CD4-positive, alpha-beta T cell (primary cell): ENCODE measurements around the gene FN3KRP. TPM values are rescaled to one million over a fixed set of nuclear protein-coding genes. Genes with fewer than 3 reads are reported as not detected.

Experiments used
- ATAC-seq: fragments of 200-7000 bp; cut with Tn5 transposase; one replicate; pipeline ENCODE4 v1.10.0; 2022; ENCODE audit warnings: mild to moderate bottlenecking; ENCODE audit not compliant: poor library complexity
- CTCF ChIA-PET: fragments of 350-600 bp; sonication (Branson Sonifier 250); formaldehyde crosslinking; loops from one replicate; lab custom pipeline; 2021; ENCODE audit warnings: antibody characterized with exemption, inconsistent platforms; lab: Charles Lee
- POLR2A ChIA-PET: fragments of 350-600 bp; sonication (Branson Sonifier 250); formaldehyde crosslinking; loops from one replicate; lab custom pipeline; 2021; ENCODE audit warnings: antibody characterized with exemption, inconsistent platforms; lab: Charles Lee
- DNase-seq, 14 experiments: peaks; one replicate each; pipeline ENCODE4 v3.0.0-alpha.2; 2013 to 2020; ENCODE audit warnings: mixed read lengths in 2 of 14
- H3K27ac ChIP-seq, 2 donors: one replicate each; pipeline versions ENCODE4 v1.5.1 to v1.7.0; 2013; ENCODE audit warnings: low read length in 2 of 2, low read depth in 1 of 2, mild to moderate bottlenecking in 1 of 2
- H3K27me3 ChIP-seq, 2 experiments: 1 replicate in 1 of 2; 2 replicates in 1 of 2; pipeline versions ENCODE4 v1.6.1 to v1.7.0; 2013; ENCODE audit warnings: low read length in 2 of 2, control low read depth in 1 of 2, mild to moderate bottlenecking in 1 of 2, moderate library complexity in 1 of 2; ENCODE audit not compliant: insufficient read depth in 2 of 2, control insufficient read depth in 1 of 2
- H3K36me3 ChIP-seq: one replicate; pipeline ENCODE4 v1.6.1; 2013; ENCODE audit warnings: low read length, control low read depth; ENCODE audit not compliant: insufficient read depth
- H3K4me1 ChIP-seq: one replicate; pipeline ENCODE4 v1.6.1; 2013; ENCODE audit warnings: low read length, control low read depth; ENCODE audit not compliant: insufficient read depth
- H3K4me3 ChIP-seq: one replicate; pipeline ENCODE4 v1.5.1; 2013; ENCODE audit warnings: mild to moderate bottlenecking, low read length, moderate library complexity
- H3K9me3 ChIP-seq, 2 experiments: 1 replicate in 1 of 2; 2 replicates in 1 of 2; pipeline versions ENCODE4 v1.6.1 to v1.7.0; 2013; ENCODE audit warnings: low read length in 2 of 2, mild to moderate bottlenecking in 2 of 2, control low read depth in 1 of 2, moderate library complexity in 1 of 2; ENCODE audit not compliant: control insufficient read depth in 1 of 2, insufficient read depth in 1 of 2
- H3K27ac Mint-ChIP-seq: one replicate; pipeline ENCODE4 v1.8.0; 2020; ENCODE audit warnings: mixed read lengths
- H3K27me3 Mint-ChIP-seq: one replicate; pipeline ENCODE4 v1.8.0; 2021; ENCODE audit warnings: mixed read lengths
- H3K36me3 Mint-ChIP-seq: one replicate; pipeline ENCODE4 v1.8.0; 2021; ENCODE audit warnings: low read depth, mixed read lengths
- H3K4me1 Mint-ChIP-seq: one replicate; pipeline ENCODE4 v1.8.0; 2021; ENCODE audit warnings: low read depth, mixed read lengths
- H3K4me3 Mint-ChIP-seq: one replicate; pipeline ENCODE4 v1.8.0; 2020; ENCODE audit warnings: mild to moderate bottlenecking, mixed read lengths
- H3K9me3 Mint-ChIP-seq: one replicate; pipeline ENCODE4 v1.8.0; 2020; ENCODE audit warnings: mixed read lengths
- intact Hi-C, 2 experiments: fragments of 100-400 bp; cut with DNase I in 1 of 2; cut with micrococcal nuclease in 1 of 2; formaldehyde crosslinking; loops; one replicate each; pipeline versions ENCODE4 v1.15.1 to v1.9.0; 2023 to 2025; cut with DNase I, micrococcal nuclease
- total RNA-seq, 174 experiments: library from RNA in 2 of 174; stranded (reverse) in 2 of 174; gene quantifications; one replicate each; pipeline ENCODE4 v1.2.3 and lab custom pipeline; 2021 to 2026
- TF ChIP-seq, protein P1 (sequence below): fragments of 200-600 bp; IDR thresholded peaks from one replicate; pipeline ENCODE4 v1.8.0; 2022; ENCODE audit warnings: antibody characterized with exemption, mild to moderate bottlenecking

FN3KRP gene
- total RNA-seq, 2 experiments from 2014 or later: 30.6 to 31.2 TPM

DNA sequence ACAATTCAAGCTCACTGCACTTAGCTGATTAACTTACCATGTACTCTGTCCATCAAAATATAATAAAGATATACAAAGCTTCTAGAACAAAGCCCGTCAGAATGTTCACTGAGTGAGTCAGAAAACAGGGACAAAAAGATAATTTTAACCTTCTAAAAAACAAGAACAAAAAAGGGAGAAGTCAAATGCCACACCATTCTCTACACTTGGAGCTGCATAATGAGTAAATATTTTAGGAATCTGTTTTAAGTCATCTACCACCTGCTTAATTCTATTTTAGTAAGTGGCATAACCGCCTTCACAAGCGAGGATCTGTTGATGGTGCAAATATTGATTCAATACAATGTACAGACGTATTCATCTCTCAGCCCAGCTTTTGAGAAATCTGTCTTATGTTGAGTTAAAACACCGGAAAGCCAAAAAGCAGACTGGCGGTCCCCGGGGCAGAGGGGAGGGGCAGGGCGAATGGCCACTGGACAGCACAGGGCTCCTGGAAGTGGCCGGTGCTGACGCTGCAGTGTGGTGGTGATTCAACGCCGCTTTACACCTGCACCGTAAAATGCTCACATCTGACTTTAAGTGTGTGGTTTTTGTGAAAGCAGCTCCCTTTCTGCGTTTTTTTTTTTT is 38.1 kb upstream of the FN3KRP start:
- POLR2A ChIA-PET: no interaction called here

DNA sequence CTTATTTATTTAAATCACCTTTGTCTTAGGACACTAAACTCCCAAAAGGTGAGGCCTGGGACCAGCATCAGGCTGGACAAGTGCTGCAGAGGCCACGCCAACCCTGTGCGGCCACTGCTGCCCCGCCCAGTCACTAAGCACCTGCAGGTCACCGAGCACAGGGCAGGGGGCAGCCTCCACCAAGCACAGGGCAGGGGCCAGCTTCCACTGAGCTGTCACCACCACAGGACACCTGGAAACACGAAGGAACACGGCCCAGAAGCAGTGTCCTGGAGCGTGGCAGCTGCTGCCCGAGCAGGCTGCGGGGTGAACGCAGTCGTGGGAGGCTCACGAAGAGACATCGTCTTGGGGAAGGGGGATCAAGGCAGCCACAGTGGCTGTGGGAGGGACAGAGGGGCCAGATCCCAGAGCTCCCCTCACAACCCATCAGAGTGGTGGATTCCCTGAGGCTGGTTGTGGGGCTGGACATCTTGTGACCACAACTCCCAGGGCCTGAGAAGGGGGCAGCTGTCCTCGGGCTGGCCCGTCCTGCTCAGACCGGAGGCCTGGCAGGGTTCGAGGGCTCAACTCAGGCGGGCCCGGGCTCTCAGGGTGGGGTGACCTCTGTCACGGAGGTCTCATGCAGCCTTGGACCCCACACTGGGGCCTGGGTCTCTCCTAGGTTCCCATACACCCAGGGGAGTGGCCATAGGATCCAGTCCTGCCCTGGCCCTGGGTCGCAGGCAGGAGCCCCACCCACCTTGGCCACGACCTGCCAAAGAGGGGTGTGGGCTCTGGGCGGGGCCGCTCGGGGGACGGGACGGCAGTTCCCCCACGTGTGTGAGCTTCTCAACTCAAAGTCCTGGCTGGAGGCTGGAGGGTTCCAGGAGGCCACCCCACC is 36.7 kb upstream of the FN3KRP start:
- Histone ChIP-seq H3K4me3 (no peak overlapping the region), H3K4me1 (no peaks in the 10 kb centered on the region), H3K36me3 (no peaks in the 10 kb centered on the region), H3K9me3 (peaks cover 12 to 14% of the 10 kb centered on the region in 2 experiments), H3K27me3 (no peaks in the 10 kb centered on the region), H3K27ac (no peak overlapping the region)
- TF ChIP-seq, protein P1, sequence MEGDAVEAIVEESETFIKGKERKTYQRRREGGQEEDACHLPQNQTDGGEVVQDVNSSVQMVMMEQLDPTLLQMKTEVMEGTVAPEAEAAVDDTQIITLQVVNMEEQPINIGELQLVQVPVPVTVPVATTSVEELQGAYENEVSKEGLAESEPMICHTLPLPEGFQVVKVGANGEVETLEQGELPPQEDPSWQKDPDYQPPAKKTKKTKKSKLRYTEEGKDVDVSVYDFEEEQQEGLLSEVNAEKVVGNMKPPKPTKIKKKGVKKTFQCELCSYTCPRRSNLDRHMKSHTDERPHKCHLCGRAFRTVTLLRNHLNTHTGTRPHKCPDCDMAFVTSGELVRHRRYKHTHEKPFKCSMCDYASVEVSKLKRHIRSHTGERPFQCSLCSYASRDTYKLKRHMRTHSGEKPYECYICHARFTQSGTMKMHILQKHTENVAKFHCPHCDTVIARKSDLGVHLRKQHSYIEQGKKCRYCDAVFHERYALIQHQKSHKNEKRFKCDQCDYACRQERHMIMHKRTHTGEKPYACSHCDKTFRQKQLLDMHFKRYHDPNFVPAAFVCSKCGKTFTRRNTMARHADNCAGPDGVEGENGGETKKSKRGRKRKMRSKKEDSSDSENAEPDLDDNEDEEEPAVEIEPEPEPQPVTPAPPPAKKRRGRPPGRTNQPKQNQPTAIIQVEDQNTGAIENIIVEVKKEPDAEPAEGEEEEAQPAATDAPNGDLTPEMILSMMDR: no peak
- Mint-ChIP-seq H3K36me3 (peaks cover 10% of the 10 kb centered on the region), H3K27ac (no peak overlapping the region), H3K9me3 (no peaks in the 10 kb centered on the region), H3K4me1 (no peaks in the 10 kb centered on the region), H3K4me3 (no peak overlapping the region), H3K27me3 (no peaks in the 10 kb centered on the region)
- ChIA-PET POLR2A (no interaction called here), CTCF (no interaction called here)
- no peak for DNase-seq
- no peak for ATAC-seq
- intact Hi-C loops: loop anchor here in 1 of 2 experiments (10.0 kb wide), 1 partner anchor 235 kb away; no protein-coding TSS in a partner anchor

More for the DNA sequence above, 38.1 kb upstream of the FN3KRP start:
- ATAC-seq (no peak), DNase-seq (no peak)
- no peak overlapping the region for H3K27ac Mint-ChIP-seq
- intact Hi-C loops: loop anchor here in 1 of 2 experiments (10.0 kb wide), 1 partner anchor 236 kb away; no protein-coding TSS in a partner anchor
- H3K4me3 Mint-ChIP-seq: no peak overlapping the region
- CTCF ChIA-PET: no interaction called here
- H3K9me3 Mint-ChIP-seq: no peaks in the 10 kb centered on the region
- peaks cover 10% of the 10 kb centered on the region for H3K36me3 Mint-ChIP-seq
- no peaks in the 10 kb centered on the region for H3K4me1 Mint-ChIP-seq
- TF ChIP-seq, protein P1: no peak
- Histone ChIP-seq H3K27ac (no peak overlapping the region), H3K27me3 (no peaks in the 10 kb centered on the region), H3K4me3 (no peak overlapping the region), H3K36me3 (no peaks in the 10 kb centered on the region), H3K4me1 (no peaks in the 10 kb centered on the region), H3K9me3 (peaks cover 12 to 14% of the 10 kb centered on the region in 2 experiments)
- H3K27me3 Mint-ChIP-seq: no peaks in the 10 kb centered on the region

DNA sequence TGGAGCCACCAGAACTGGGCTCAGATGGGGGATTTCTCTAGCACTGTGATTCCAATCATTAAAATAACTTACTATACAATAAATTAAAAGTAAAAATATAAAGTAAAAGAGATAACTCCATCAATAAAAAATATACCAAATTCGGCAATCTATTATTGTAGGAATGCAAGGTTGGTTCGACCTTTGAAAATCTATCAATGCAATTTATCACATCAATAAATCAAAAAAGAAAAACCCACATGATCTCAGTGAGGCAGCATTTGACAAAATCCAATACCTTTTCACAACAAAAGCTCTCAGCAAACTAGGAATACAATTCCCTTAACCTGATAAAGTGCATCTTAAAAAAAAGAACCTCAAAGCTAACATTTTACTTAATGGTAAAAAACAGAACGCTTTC is 35.0 kb upstream of the FN3KRP start:
- Histone ChIP-seq H3K9me3 (peaks cover 12 to 14% of the 10 kb centered on the region in 2 experiments), H3K27ac (no peak overlapping the region), H3K36me3 (no peaks in the 10 kb centered on the region), H3K27me3 (no peaks in the 10 kb centered on the region), H3K4me3 (no peak overlapping the region), H3K4me1 (no peaks in the 10 kb centered on the region)
- no peak overlapping the region for H3K27ac Mint-ChIP-seq
- ChIA-PET POLR2A (no interaction called here), CTCF (no interaction called here)
- no peaks in the 10 kb centered on the region for H3K4me1 Mint-ChIP-seq
- peaks cover 10% of the 10 kb centered on the region for H3K36me3 Mint-ChIP-seq
- no peak overlapping the region for H3K4me3 Mint-ChIP-seq
- TF ChIP-seq, protein P1: no peak
- ATAC-seq (no peak), DNase-seq (no peak)
- no peaks in the 10 kb centered on the region for H3K27me3 Mint-ChIP-seq
- intact Hi-C loops: no loop called here
- no peaks in the 10 kb centered on the region for H3K9me3 Mint-ChIP-seq
